ENCODE measurements around the gene SLC25A13.

SLC25A13 gene

GRCh38 chr7:96076350-96076707, 245.6 kb downstream of the SLC25A13 start:
- DNase-seq, result no peak

- DNase-seq, result no peak
Observed at GRCh38 chr7:96075510-96076349, 246.2 kb downstream of the SLC25A13 start.

- DNase-seq, result no peak
Observed at GRCh38 chr7:96074871-96075270, 247.0 kb downstream of the SLC25A13 start.
